Astrocyte (in vitro differentiated cells and primary cell): Measurements from ENCODE around the gene ETV4. TPM values are rescaled to one million over a fixed set of nuclear protein-coding genes. Genes with fewer than 3 reads are reported as not detected.

Experiments used
- DNase-seq: peaks from one replicate; pipeline ENCODE4 v3.0.0-alpha.2; 2010; ENCODE audit warnings: low read depth
- FAIRE-seq: peaks from 2 replicates; lab custom pipeline; 2011; peaks lifted over from hg19 to GRCh38; lab: Jason Lieb, UNC
- H2AFZ ChIP-seq: 2 replicates; pipeline ENCODE4 v1.6.0; 2012; ENCODE audit warnings: low read depth, low read length, inconsistent platforms
- H3K27ac ChIP-seq: 2 replicates; pipeline ENCODE4 v1.5.1; 2011; ENCODE audit warnings: low read depth, low read length, inconsistent platforms
- H3K27me3 ChIP-seq: 2 replicates; pipeline ENCODE4 v1.6.0; 2011; ENCODE audit warnings: low read length, inconsistent platforms; ENCODE audit not compliant: insufficient read depth
- H3K36me3 ChIP-seq: 2 replicates; pipeline ENCODE4 v1.5.1; 2011; ENCODE audit warnings: low read length, inconsistent platforms; ENCODE audit not compliant: insufficient read depth
- H3K4me1 ChIP-seq: 2 replicates; pipeline ENCODE4 v1.5.1; 2011; ENCODE audit warnings: low read length, inconsistent platforms; ENCODE audit not compliant: insufficient read depth
- H3K4me2 ChIP-seq: 2 replicates; pipeline ENCODE4 v1.6.0; 2012; ENCODE audit warnings: low read length, inconsistent platforms
- H3K4me3 ChIP-seq: 2 replicates; pipeline ENCODE4 v1.5.1; 2011; ENCODE audit warnings: low read depth, mild to moderate bottlenecking, low read length, inconsistent platforms; ENCODE audit not compliant: insufficient read depth
- H3K79me2 ChIP-seq: 2 replicates; pipeline ENCODE4 v1.6.0; 2012; ENCODE audit warnings: mild to moderate bottlenecking, low read length, inconsistent platforms; ENCODE audit not compliant: insufficient read depth
- H3K9ac ChIP-seq: 2 replicates; pipeline ENCODE4 v1.6.0; 2012; ENCODE audit warnings: mild to moderate bottlenecking, low read length, inconsistent platforms
- H3K9me3 ChIP-seq: 2 replicates; pipeline ENCODE4 v1.5.1; 2012; ENCODE audit warnings: low read depth, mild to moderate bottlenecking, low read length, inconsistent platforms; ENCODE audit not compliant: insufficient read depth
- H4K20me1 ChIP-seq: 2 replicates; pipeline ENCODE4 v1.6.0; 2012; ENCODE audit warnings: low read length, inconsistent platforms; ENCODE audit not compliant: insufficient read depth
- H3K27ac Mint-ChIP-seq: one replicate; pipeline ENCODE4 v1.8.0; 2021; ENCODE audit warnings: mild to moderate bottlenecking, mixed read lengths; ENCODE audit not compliant: unreplicated experiment
- H3K27me3 Mint-ChIP-seq: one replicate; pipeline ENCODE4 v1.8.0; 2021; ENCODE audit warnings: low read depth, mixed read lengths; ENCODE audit not compliant: unreplicated experiment
- H3K36me3 Mint-ChIP-seq: one replicate; pipeline ENCODE4 v1.8.0; 2021; ENCODE audit warnings: low read depth, mixed read lengths; ENCODE audit not compliant: unreplicated experiment
- H3K4me1 Mint-ChIP-seq: one replicate; pipeline ENCODE4 v1.8.0; 2021; ENCODE audit warnings: low read depth, mixed read lengths; ENCODE audit not compliant: unreplicated experiment
- H3K4me3 Mint-ChIP-seq: one replicate; pipeline ENCODE4 v1.8.0; 2021; ENCODE audit warnings: mild to moderate bottlenecking, moderate library complexity, mixed read lengths; ENCODE audit not compliant: unreplicated experiment
- H3K9me3 Mint-ChIP-seq: one replicate; pipeline ENCODE4 v1.8.0; 2021; ENCODE audit warnings: mild to moderate bottlenecking, mixed read lengths; ENCODE audit not compliant: unreplicated experiment
- EZH2 ChIP-seq: IDR thresholded peaks from 2 replicates; pipeline ENCODE4 v1.6.1; 2012; ENCODE audit warnings: mild to moderate bottlenecking, low read length, inconsistent platforms; ENCODE audit not compliant: insufficient read depth
- total RNA-seq: library from RNA; stranded (reverse); gene quantifications from 2 replicates; pipeline ENCODE4 v1.2.1, GENCODE V29; 2021
- TF ChIP-seq, protein P1 (sequence below): IDR thresholded peaks from 2 replicates; pipeline ENCODE4 v1.5.1; 2011; ENCODE audit warnings: low read depth, mild to moderate bottlenecking, inconsistent platforms, low read length, moderate library complexity; ENCODE audit not compliant: insufficient read depth

The ETV4 gene
- total RNA-seq, 1 donor from 2014 or later = 11.4 TPM

DNA sequence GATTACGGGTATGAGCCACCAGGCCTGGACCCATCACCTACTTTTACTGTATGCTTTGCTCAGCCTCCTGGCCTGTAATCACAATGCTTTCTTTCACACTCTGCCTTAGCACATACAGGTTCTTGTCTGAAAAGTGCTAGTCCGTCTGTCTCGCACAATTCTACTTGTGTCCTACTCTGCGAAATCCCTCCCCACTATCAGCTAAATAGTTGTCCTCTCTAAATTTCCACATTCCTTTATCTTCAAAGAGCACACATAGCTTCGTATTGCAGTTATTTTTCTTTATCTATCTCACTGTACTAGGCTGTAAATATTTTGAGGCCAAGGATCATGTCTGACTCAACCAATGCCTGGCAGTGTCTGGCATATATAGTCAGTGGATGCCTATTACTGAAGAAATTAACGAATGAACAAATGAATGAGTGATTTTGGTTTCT, 38.5 kb upstream of the ETV4 start:
- FAIRE-seq (peak; percentile 43), DNase-seq (peak; percentile 56)
- no peaks in the 10 kb centered on the region for H3K9me3 ChIP-seq
- TF ChIP-seq, protein P1, sequence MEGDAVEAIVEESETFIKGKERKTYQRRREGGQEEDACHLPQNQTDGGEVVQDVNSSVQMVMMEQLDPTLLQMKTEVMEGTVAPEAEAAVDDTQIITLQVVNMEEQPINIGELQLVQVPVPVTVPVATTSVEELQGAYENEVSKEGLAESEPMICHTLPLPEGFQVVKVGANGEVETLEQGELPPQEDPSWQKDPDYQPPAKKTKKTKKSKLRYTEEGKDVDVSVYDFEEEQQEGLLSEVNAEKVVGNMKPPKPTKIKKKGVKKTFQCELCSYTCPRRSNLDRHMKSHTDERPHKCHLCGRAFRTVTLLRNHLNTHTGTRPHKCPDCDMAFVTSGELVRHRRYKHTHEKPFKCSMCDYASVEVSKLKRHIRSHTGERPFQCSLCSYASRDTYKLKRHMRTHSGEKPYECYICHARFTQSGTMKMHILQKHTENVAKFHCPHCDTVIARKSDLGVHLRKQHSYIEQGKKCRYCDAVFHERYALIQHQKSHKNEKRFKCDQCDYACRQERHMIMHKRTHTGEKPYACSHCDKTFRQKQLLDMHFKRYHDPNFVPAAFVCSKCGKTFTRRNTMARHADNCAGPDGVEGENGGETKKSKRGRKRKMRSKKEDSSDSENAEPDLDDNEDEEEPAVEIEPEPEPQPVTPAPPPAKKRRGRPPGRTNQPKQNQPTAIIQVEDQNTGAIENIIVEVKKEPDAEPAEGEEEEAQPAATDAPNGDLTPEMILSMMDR = no peak
- no peak for TF ChIP-seq EZH2
- Mint-ChIP-seq H3K27ac (no peak overlapping the region), H3K36me3 (peaks cover 5% of the 10 kb centered on the region), H3K4me3 (no peak overlapping the region), H3K27me3 (peaks cover 12% of the 10 kb centered on the region), H3K4me1 (peaks cover 25% of the 10 kb centered on the region), H3K9me3 (peaks cover 13% of the 10 kb centered on the region)
- H3K4me1 ChIP-seq = peaks cover 11% of the 10 kb centered on the region
- no peak overlapping the region for H3K27ac ChIP-seq
- no peaks in the 10 kb centered on the region for H4K20me1 ChIP-seq
- H3K9ac ChIP-seq = no peak overlapping the region
- no peaks in the 10 kb centered on the region for H3K79me2 ChIP-seq
- H3K4me3 ChIP-seq = no peak overlapping the region
- H3K36me3 ChIP-seq = no peaks in the 10 kb centered on the region
- no peak overlapping the region for H3K4me2 ChIP-seq
- H2AFZ ChIP-seq = no peak overlapping the region
- H3K27me3 ChIP-seq = no peaks in the 10 kb centered on the region

GRCh38 chr17:43583332-43583731, 37.2 kb upstream of the ETV4 start:
- peaks cover 12% of the 10 kb centered on the region for H3K27me3 Mint-ChIP-seq
- H3K4me2 ChIP-seq = no peak overlapping the region
- H3K27ac ChIP-seq = no peak overlapping the region
- peaks cover 33% of the 10 kb centered on the region for H3K4me1 Mint-ChIP-seq
- peaks cover 5% of the 10 kb centered on the region for H3K36me3 Mint-ChIP-seq
- FAIRE-seq (no peak), DNase-seq (no peak)
- TF ChIP-seq, protein P1 = no peak
- TF ChIP-seq EZH2 = no peak
- no peaks in the 10 kb centered on the region for H3K79me2 ChIP-seq
- no peak overlapping the region for H3K4me3 ChIP-seq
- peaks cover 10% of the 10 kb centered on the region for H3K9me3 Mint-ChIP-seq
- no peaks in the 10 kb centered on the region for H4K20me1 ChIP-seq
- no peak overlapping the region for H3K9ac ChIP-seq
- H3K4me1 ChIP-seq = peaks cover 25% of the 10 kb centered on the region
- no peak overlapping the region for H2AFZ ChIP-seq
- no peaks in the 10 kb centered on the region for H3K9me3 ChIP-seq
- H3K27ac Mint-ChIP-seq = no peak overlapping the region
- H3K4me3 Mint-ChIP-seq = no peak overlapping the region
- no peaks in the 10 kb centered on the region for H3K27me3 ChIP-seq
- H3K36me3 ChIP-seq = no peaks in the 10 kb centered on the region

GRCh38 chr17:43581613-43582012, 35.5 kb upstream of the ETV4 start:
- no peak overlapping the region for H3K27ac ChIP-seq
- TF ChIP-seq, protein P1 = no peak
- TF ChIP-seq EZH2 = no peak
- H3K27me3 Mint-ChIP-seq = peaks cover 12% of the 10 kb centered on the region
- H3K9me3 Mint-ChIP-seq = peaks cover 5% of the 10 kb centered on the region
- peak overlapping the region; percentile 63 for H3K4me3 Mint-ChIP-seq
- no peaks in the 10 kb centered on the region for H4K20me1 ChIP-seq
- H2AFZ ChIP-seq = no peak overlapping the region
- H3K4me1 ChIP-seq = peaks cover 29% of the 10 kb centered on the region
- H3K36me3 ChIP-seq = no peaks in the 10 kb centered on the region
- no peaks in the 10 kb centered on the region for H3K27me3 ChIP-seq
- H3K36me3 Mint-ChIP-seq = peaks cover 3% of the 10 kb centered on the region
- H3K4me1 Mint-ChIP-seq = peaks cover 38% of the 10 kb centered on the region
- H3K4me3 ChIP-seq = no peak overlapping the region
- FAIRE-seq = no peak
- no peak overlapping the region for H3K9ac ChIP-seq
- H3K79me2 ChIP-seq = no peaks in the 10 kb centered on the region
- DNase-seq = no peak
- H3K4me2 ChIP-seq = no peak overlapping the region
- H3K27ac Mint-ChIP-seq = peak overlapping the region; percentile 79
- no peaks in the 10 kb centered on the region for H3K9me3 ChIP-seq
